Stimulated activated CD8-positive, alpha-beta memory T cell treated with anti-CD3 and anti-CD28 coated beads, Interleukin-12 subunit alpha, Interleukin-12 subunit beta, amount 100 ng/mL, for 24 hours (primary cell): ENCODE measurements around the gene MAP7.

Source experiments
- DNase-seq: peaks from one replicate; pipeline ENCODE4 v3.0.0-alpha.2; 2020; ENCODE audit errors: extremely low read depth

Gene MAP7

DNA sequence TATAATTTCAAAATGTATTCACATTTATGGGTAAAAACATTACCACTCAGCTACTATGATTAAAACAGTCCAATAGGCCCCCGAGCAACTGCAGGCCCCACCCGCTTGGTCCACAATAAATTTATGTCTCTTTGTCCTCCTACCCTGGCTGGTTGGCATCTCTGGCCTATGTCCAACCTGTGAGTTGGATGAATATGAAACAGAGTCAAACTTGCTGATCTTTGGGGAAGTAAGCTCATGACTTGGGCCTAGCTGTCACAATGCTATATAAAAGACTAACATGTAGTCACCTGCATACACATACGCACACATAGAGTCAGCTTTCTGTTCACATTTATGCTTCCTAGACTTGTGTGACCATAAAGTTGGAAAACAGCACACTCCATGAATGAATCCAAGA is 20.5 kb downstream of the MAP7 start:
- no peak for DNase-seq

DNA sequence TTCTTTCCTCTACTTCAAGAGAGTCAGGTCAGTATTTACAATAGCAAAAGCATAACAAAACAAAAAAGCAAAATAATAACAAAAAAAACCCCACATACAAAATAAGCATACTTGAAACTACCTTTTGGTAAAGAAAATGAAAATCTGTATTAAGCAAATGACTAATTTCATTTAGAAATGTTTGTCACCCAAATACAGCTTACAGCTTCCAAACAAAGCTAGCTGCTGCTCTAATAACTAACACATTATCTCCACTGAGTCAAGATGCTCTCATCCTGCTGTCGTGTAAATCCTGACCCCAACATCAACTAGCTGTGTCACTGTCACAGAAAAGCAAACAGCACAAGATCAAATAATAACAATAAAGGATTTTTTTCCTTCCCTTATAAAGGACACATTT is 21.7 kb downstream of the MAP7 start:
- DNase-seq, result no peak

DNA sequence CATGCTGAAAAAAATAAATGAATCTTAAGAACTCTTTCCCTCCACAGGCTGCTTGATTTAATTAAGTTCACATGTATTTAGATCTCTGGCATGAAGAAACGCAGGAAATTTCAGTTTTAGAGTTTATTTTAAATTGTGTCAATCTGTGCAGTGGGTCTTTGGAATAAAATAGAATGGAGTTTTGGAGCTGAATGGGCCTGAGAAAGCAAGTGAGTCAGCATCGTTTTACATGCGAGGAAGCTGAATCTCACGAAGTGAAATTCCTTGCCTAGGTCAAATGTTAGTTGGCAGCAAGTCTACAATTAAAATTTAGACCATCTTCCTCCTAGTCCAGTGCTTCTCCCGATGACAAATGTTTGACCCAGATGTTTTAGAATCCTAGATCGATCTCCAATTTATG is 22.4 kb downstream of the MAP7 start:
- no peak for DNase-seq

DNA sequence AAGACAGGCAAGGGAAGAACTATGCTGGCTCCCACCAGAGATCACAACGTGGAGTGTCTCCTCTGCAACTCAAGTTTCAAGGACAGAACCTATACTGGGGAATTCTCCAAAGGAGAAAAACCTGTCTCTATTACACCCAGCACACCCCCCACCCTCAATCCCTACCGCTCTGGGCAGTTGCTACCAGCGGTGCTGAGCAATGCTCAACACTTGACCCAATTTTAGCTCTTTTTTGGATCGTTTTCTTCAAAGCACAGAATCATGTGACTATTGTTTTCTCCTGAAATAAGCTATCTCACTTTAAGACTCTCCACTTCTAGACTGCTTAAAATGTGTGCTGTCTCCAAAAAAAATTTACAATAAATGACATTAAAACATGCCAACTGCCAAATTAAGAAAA is 23.3 kb downstream of the MAP7 start:
- no peak for DNase-seq

DNA sequence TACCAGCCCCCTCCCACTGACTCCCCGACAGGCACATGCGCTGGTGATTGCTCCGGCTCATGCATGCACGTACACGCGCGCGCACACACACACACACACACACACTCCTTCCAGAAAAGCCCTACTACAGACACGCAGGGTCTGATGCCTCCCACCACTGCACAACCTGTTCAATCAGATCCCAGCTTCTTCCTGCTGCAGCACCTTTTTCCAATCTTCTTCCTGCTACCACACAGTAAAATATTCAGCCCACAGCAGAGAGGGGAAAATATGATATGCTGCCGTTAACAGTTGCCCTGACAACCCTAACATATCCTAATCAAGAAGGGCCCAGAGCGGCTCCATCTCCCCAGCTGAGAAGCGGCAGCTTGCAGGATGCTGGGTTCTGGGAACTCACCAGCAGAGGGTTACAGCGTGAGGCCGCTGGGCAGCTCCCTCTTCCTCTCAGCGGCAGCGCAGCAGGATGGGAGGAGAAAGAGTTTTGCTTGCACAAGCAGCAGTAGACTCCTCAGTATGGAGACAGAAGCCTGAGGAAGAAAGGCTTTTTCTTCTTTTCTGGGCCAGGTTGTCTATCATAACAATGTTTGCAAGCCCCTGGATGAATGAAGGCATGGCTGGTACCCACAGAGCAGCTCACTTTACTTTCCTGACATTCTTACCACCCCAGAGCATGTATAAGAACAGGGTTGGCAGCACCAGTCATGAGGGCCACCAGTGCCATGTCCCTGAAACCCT is 23.9 kb downstream of the MAP7 start:
- no peak for DNase-seq

DNA sequence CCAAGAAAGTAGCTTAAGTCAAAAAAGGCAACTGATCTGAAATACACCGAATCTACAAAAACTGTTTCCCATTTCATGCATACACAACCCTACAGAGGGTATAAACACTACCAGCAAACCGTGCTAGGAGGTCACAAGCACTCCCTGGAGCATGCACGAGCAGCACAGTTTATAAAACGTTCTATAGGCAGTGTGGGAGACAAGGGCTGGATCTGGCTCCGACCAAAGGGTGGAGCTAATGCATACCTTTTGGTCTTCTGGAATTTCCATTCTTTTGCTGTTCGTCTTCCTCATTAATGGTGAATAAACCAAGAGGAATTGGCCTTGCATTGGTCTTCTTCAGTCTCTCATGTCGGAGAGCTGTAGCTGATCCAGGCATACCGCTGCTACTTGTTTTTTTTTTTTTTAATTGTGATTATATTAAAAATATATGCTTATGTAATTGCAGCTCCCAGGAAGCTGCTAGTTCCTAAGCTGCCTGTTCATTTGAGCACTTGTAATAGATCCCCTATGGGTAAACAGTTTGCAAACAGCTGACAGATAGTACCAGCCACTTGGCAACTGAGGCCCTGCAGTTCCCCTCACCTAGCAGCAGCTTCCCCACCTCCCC is 24.5 kb downstream of the MAP7 start:
- DNase-seq, result no peak

DNA sequence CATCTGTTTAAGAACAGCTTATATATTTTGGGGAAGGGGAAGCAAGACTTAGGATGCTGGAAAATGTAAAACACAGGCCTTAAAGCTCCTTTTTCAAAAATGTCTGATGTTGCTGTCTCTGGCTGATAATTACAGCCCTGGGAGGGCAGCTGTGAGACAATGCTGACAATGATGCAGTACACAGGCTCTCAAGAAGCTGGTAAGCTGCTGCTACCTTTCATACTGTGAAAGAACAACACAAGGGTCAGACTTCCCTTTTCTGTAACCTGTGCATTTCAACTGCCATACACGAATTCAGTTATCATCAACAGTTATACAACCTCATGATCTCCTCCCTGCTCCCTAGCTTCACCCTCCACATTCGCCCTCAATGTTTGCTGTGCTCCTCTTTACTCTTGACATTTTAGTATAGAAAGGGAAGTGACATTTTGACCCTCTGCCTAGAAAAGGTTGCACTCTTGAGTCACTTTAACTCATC is 25.2 kb downstream of the MAP7 start:
- no peak for DNase-seq

DNA sequence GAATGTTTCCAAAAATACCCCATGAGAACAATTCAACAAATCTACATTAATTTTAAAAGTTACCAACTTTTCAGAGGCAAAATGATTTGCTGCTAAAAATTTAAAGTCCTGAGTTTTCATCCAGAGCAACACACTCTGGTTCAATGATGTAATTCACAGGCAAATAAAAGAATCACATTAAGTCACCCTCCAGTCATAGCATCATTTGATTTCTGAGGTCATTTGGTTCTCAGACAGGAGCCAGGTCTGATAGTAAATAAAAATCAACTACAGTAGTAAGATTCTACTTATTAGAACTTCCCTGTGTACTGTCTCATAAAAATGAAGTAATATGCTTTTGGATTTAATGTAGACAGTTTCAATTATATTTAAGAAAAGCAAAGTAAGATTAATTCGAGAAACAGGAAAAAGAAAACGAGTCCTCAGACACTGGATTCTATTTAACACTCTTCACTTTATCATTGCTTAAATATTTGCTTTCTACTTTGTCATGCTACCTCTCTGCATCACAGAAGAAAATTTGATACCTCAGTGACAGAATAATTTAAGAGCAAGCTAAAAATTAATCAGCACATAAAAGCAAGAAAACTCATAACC is 25.8 kb downstream of the MAP7 start:
- DNase-seq, result no peak

DNA sequence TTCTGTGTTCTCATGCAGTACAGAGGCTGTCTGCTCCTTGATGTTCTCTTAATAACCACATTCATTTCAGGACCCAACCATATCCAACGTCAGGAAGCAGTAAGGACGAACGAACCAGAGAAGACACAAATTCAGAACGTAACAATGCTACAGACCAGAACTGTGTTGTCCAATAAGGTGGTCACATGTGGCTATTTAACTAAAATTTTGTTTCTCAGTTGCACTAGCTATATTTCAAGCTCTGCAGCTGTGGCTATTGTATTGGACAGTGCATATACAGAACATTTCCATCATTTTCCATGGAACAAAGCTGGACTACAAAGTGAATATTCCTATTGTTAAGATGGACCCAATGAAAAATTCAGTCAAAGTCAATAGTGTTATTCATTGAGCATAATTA is 27.0 kb downstream of the MAP7 start:
- no peak for DNase-seq

DNA sequence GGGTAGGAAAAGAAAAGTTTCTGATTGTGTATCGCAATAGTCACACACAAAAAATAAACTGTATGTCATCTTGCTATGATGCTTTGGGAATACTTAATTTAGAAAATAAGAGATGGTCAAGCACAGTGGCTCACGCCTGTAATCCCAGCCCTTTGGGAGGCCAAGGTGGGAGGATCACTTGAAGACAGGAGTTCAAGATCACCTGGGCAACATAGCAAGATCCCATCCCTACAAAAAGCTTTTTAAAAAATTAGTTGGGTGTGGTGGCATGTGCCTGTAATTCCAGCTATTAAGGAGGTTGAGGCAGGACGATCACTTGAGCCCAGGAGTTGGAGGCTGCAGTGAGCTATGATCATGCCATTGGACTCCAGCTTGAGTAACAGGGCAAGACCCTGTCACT is 27.6 kb downstream of the MAP7 start:
- no peak for DNase-seq

DNA sequence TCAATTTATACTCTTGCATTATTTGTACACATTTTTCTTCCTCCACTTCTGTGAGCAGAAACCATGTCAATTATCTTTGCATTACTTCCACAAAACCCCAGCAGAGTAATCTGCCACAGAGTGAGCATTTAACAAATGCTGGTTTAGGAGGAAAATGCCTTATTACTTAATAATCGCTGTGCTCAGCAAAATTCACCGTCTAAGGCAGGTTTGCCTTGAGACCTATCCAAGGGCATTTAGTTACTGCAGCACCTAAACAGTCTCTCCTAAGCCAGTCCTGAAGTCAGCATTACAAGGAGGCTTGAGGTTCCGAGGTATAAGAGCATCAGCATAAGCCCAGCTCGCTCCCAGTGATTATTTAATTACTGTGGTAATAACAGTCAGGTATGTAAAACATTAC is 28.3 kb downstream of the MAP7 start:
- DNase-seq, result no peak

DNA sequence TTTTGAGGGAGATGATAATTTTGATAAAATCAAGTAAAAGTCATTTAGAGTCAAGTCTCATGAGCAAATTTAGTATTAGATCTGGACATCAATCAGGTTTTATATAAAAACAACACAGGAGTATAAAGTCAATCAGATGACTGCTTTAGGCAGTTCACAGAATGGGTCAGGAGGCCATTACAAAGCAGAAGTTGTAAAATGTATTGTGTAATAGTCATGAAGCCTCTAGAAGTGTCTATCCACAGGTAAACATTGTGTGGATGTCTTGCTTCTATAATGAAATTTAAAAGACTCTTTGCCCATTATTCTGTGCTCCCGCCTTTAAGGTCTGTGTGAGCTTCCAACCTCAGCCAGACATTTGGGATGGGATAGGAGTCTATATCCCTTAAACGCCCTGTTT is 28.8 kb downstream of the MAP7 start:
- no peak for DNase-seq

DNA sequence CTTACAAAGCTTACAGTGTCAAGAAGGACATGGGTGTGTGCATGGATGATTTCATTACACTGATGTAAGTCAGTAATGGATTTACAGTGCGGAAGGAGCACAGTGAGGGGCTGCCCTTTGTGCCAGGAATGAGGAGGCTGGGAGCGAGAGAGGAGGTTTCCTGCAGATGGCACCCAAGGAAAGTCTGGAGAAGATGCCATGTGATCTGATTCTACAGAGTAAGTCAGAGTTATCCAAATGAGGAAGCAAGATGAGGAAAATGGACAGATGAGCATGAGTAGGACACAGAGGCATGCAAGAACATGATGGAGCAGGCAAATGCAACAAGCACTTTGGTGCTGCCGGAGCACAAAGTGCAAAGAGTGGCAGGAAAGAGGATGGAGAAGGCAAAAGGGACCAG is 29.7 kb downstream of the MAP7 start:
- DNase-seq, result no peak

DNA sequence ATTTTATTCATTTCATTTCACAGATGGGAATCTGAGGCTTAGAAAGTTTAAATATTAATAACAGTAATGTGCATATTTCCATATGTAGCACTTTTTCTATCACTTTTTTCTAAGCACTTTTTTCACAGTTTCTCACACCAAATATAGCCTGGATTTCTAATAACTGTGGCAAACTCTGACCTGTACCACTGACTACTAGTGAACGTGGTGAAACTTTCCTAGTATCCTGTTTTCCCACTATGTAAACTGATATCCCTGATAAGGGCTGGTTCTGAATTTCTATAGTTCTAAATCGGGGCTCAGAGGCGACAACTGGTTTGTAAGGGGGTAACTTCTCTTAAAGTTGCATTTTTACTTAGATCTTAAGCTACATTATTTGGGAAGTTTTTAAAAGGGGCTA is 32.6 kb downstream of the MAP7 start:
- DNase-seq, result no peak

DNA sequence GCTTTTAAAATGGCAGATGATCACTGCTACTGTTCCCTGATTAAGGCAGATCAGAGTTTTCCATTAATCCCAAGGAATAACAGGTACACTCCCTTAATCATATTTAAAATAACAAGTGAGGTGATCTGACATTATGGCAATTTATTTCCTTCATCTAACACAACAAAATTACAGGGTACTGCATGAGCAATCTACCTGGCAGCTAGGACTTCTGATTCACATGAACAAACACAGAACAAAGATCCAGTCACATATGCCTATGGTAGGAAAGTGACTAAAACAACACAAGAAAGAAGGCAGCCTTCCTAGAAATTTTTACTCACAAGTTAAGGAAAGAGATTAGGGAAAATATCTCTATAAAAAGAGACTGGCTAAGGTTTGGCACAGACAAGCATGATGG is 33.2 kb downstream of the MAP7 start:
- no peak for DNase-seq

DNA sequence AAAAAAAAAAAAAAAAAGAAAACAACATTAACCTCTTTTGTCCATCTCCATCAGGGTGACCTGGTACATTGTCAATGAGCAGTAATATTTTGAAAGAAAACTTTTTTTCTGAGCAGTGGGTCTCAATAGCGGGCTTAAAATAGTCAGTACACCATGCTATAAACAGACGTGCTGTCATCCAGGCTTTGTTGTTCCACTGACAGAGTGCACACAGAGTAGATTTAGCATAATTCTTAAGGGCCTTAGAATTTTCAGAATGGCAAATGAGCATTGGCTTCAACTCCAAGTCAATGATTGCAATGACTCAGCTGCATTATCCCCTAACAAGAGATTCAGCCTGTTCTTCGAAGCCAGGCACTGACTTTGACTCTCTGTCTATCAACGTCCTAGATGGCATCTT is 35.6 kb downstream of the MAP7 start:
- DNase-seq, result no peak

DNA sequence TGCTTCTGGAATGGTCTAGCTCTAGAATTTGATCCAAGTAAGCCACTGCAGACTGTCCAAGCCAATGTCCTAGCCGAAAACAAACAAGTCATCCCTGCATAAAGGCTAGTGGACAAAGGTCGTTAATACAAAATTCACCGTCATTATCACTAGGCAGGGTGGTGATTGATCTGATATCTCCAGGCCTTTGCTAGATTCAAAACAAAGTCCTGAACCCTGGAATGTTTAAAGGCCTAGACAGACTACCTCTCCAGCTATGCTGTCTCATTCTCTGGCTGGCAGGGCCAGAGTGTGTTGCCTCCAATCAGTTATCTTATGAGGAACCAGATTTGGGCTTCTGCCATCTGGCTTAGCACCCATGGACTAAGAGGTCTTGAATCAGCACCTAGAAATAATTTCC is 38.3 kb downstream of the MAP7 start:
- DNase-seq, result no peak

DNA sequence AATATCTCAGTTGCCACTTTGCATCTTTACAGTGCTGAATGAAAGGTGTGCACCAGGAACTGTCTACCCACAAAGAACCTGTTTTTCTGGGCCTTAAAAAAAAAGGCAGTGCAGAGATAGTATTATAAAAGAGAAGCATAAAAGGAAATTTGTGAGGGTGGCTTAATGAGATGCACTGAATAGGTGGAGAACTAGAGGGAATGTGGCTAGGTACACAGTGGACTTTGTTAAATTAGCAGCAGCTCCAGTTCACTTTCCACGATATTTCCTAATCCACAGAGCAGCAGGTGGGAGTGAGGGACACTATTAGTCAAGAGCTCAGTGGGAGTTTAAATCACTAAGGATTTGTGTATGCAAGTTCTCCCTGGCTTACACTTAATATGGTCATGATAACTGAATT is 38.8 kb downstream of the MAP7 start:
- no peak for DNase-seq

DNA sequence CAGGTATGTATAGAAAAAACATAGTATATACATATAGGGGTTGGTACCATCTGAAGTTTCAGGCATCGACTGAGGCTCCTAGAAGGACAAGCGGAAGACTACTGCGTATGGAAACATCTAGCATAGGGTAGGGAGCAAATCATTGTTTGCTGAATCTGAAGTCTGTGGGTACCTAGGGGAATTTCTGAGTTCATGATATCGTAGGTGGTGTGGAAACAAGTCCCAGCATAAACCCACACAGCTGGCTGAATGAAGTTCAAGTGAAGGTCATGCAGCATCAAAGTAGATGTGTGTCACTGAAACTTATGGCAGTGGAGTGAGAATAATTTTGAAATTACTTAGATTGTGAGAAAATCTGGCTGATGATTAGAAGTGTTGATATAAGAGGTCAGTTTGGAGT is 39.4 kb downstream of the MAP7 start:
- DNase-seq, result no peak

DNA sequence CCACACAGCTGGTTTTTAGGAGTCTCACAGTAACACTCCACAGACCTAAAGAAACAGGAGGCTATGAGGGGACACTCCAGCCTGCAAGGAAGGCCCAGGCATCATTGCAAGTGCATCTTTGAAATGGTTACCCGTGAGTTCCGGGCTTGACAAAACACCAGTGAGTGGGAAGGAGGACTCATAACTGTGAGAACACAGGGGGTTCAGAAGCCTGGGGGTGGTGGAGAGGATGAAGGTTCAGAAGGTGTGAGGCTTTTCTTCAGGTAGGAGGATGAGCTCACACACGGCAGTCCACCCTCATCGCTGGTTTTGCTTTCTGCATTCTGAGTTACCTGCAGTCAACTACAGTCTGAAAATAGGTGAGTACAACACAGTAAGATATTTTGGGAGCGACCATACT is 39.9 kb downstream of the MAP7 start:
- DNase-seq, result no peak

DNA sequence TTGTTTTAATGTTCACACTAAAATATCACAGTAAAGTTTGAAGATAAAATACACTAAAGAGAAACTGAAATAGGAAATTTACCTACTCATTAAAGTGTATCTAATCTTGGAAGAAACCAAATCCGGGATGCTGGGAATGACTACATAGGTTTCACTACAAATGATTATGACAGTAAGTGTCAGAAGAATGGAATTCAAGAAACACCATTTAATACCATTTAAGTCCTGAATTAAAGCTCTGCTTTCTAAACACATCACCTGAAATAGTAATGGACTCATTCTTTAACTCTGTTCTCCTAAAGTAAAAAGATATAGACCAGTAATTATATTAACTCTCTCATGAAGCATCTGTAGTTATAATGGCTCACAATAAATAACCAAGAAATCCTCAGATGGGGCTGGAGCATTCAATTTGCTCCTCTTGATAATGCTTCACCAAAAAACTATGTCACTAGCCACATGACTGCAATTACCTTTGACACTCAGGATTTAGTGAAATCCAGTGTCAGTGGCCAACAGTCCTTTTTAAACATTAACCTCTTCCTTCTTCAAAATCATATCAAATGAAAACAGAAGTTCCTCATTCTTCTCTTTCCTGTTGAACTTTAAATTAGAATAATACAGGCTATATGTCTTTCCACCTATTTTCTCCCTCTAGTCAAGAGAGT is 41.4 kb downstream of the MAP7 start:
- no peak for DNase-seq

DNA sequence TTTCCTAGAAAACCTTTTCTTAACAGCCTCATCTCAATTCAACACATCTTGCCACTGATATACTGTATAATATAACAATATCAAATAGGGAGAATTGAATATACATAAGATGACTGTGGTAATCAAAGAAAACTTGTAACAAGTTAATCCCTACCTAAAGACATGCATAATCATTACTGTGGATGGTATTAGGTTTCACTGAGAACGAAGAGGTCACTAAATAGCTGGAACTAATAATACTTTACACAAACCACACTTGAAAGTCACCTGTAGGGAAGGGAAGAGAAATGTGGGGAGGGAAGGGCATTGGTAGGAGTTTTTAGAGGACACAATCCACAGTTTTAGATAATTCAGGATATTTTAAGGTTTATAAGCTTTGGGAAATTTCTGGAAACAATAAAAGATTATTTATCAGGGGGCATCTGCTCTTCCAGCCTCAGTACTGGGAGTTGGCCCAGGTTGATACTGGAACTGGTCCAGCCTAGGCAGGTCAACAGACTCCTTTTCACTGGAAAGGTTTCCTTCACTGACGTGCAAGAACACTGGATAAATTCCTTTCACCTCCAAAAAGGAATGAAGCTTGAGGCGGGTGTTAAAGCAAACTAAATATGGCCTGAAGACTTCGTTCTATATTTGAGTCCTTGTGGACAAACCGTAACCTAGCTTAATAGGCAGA is 44.0 kb downstream of the MAP7 start:
- no peak for DNase-seq
